ENCODE results near the gene CERS6.

DNA sequence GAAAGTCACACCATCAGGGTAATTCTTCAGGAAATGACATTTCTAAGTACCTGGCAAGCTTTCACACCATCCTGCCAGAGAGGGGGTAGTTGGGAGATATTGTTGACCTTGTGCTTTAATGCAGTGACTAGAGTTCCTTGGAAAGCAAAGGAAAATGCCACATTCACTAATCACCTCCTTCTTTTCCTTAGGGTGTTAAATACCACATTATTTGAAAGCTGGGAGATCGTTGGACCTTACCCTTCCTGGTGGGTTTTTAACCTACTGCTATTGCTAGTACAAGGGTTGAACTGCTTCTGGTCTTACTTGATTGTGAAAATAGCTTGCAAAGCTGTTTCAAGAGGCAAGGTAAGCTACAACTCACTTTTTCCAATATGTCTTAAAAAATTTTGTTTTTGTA lies 309.3 kb downstream of the CERS6 start:
- no peak for TF ChIP-seq POLR2A (IDR thresholded peaks at IDR 0.05)
- TF ChIP-seq, protein P1, sequence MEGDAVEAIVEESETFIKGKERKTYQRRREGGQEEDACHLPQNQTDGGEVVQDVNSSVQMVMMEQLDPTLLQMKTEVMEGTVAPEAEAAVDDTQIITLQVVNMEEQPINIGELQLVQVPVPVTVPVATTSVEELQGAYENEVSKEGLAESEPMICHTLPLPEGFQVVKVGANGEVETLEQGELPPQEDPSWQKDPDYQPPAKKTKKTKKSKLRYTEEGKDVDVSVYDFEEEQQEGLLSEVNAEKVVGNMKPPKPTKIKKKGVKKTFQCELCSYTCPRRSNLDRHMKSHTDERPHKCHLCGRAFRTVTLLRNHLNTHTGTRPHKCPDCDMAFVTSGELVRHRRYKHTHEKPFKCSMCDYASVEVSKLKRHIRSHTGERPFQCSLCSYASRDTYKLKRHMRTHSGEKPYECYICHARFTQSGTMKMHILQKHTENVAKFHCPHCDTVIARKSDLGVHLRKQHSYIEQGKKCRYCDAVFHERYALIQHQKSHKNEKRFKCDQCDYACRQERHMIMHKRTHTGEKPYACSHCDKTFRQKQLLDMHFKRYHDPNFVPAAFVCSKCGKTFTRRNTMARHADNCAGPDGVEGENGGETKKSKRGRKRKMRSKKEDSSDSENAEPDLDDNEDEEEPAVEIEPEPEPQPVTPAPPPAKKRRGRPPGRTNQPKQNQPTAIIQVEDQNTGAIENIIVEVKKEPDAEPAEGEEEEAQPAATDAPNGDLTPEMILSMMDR (IDR thresholded peaks at IDR 0.05): no peak

Data from esophagus squamous epithelium (tissue), 4 donors.